Endothelial cell (in vitro differentiated cells): ENCODE data around the gene GALT. TPM values are rescaled to one million over a fixed set of nuclear protein-coding genes. Genes with fewer than 3 reads are reported as not detected.

Experiments used
- DNase-seq: peaks from one replicate; pipeline ENCODE4 v3.0.0; 2021; ENCODE audit warnings: low spot score
- H3K27ac Mint-ChIP-seq: one replicate; pipeline ENCODE4 v1.8.0; 2021; ENCODE audit warnings: mixed read lengths, inconsistent platforms; ENCODE audit not compliant: unreplicated experiment
- H3K27me3 Mint-ChIP-seq: one replicate; pipeline ENCODE4 v1.8.0; 2021; ENCODE audit warnings: mild to moderate bottlenecking, moderate library complexity, mixed read lengths, inconsistent platforms; ENCODE audit not compliant: unreplicated experiment
- H3K36me3 Mint-ChIP-seq: one replicate; pipeline ENCODE4 v1.8.0; 2021; ENCODE audit warnings: mild to moderate bottlenecking, low read depth, mixed read lengths, inconsistent platforms; ENCODE audit not compliant: unreplicated experiment
- H3K4me1 Mint-ChIP-seq: one replicate; pipeline ENCODE4 v1.8.0; 2021; ENCODE audit warnings: mild to moderate bottlenecking, mixed read lengths, inconsistent platforms; ENCODE audit not compliant: unreplicated experiment
- H3K4me3 Mint-ChIP-seq: one replicate; pipeline ENCODE4 v1.8.0; 2021; ENCODE audit warnings: mild to moderate bottlenecking, mixed read lengths, inconsistent platforms; ENCODE audit not compliant: unreplicated experiment
- H3K9me3 Mint-ChIP-seq: one replicate; pipeline ENCODE4 v1.8.0; 2021; ENCODE audit warnings: mixed read lengths, inconsistent platforms; ENCODE audit not compliant: unreplicated experiment
- total RNA-seq: library from RNA; stranded (reverse); fragmentation: NEBNext Ultra II Directional; extraction: Animal tissue kit (Norgen Biotek cat#: 25700); gene quantifications from one replicate; pipeline ENCODE4 v1.2.1, GENCODE V29; 2021; ENCODE audit not compliant: unreplicated experiment
- TF ChIP-seq, protein P1 (sequence below): fragments of 200-600 bp; sonication (generic); IDR thresholded peaks from one replicate; pipeline ENCODE4 v1.5.0; 2021; ENCODE audit warnings: antibody characterized with exemption; ENCODE audit not compliant: unreplicated experiment

GALT gene
- total RNA-seq, 1 donor from 2014 or later: 53.1 TPM

DNA sequence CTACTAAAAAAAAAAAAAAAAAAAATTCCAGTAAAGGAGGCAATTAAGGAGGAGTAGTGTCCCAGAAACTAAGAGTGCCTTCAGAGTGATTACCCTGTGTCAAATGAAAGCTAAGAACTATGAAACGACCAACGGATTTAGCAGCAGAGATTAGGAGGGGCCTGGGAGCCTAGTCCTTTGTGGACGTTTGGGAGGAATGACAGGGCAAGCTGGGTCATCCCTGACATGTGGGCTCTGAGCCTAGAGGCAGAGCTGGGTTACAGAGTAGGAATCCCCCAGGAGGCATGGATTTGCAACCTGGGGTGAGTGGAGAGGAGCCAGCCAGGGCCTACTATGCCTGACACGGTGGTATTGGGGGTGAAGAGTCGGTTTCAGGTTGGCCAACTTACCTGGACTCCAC lies 13.3 kb upstream of the GALT start:
- Mint-ChIP-seq H3K4me1 (peaks cover 19% of the 10 kb centered on the region), H3K27me3 (peaks cover 27% of the 10 kb centered on the region), H3K9me3 (no peaks in the 10 kb centered on the region), H3K4me3 (no peak overlapping the region), H3K27ac (no peak overlapping the region), H3K36me3 (peaks cover 10% of the 10 kb centered on the region)
- TF ChIP-seq, protein P1, sequence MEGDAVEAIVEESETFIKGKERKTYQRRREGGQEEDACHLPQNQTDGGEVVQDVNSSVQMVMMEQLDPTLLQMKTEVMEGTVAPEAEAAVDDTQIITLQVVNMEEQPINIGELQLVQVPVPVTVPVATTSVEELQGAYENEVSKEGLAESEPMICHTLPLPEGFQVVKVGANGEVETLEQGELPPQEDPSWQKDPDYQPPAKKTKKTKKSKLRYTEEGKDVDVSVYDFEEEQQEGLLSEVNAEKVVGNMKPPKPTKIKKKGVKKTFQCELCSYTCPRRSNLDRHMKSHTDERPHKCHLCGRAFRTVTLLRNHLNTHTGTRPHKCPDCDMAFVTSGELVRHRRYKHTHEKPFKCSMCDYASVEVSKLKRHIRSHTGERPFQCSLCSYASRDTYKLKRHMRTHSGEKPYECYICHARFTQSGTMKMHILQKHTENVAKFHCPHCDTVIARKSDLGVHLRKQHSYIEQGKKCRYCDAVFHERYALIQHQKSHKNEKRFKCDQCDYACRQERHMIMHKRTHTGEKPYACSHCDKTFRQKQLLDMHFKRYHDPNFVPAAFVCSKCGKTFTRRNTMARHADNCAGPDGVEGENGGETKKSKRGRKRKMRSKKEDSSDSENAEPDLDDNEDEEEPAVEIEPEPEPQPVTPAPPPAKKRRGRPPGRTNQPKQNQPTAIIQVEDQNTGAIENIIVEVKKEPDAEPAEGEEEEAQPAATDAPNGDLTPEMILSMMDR: no peak
- no peak for DNase-seq

DNA sequence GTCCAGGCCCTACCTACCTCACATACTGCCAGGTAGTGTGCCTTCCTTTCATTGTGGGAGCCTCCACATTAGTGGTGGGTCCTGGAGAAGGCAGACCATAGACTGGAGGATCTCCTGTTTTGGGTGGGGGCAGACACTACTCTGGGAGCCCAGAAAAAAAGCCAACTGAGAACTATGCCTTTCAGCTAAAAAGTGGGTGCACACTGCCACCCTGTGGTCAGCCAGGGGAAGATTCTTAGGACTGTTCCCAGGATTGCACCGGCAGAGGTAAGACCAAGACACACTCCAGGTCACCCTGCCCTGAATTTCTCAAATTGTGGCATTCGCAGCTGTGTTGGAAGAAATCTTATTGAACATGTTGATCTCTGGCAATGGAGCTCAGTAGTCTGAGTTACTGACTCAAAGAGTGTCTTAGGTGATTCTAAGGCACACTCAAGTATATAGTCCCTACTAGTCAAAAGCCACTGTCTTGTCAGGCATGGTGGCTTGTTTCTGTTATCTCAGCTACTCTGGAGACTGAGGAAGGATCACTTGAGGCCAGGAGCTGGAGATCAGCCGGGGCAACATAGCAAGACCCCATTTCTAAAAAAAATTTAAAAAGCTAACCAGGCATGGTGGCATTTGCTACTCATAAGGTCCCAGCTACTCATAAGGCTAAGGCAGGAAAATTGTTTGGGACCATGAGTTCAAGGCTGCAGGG lies 12.5 kb upstream of the GALT start:
- Mint-ChIP-seq H3K36me3 (peaks cover 6% of the 10 kb centered on the region), H3K27ac (peak overlapping the region; percentile 42), H3K27me3 (peaks cover 26% of the 10 kb centered on the region), H3K4me3 (no peak overlapping the region), H3K9me3 (no peaks in the 10 kb centered on the region), H3K4me1 (peaks cover 16% of the 10 kb centered on the region)
- DNase-seq: peak; percentile 83
- TF ChIP-seq, protein P1: peak; percentile 66

DNA sequence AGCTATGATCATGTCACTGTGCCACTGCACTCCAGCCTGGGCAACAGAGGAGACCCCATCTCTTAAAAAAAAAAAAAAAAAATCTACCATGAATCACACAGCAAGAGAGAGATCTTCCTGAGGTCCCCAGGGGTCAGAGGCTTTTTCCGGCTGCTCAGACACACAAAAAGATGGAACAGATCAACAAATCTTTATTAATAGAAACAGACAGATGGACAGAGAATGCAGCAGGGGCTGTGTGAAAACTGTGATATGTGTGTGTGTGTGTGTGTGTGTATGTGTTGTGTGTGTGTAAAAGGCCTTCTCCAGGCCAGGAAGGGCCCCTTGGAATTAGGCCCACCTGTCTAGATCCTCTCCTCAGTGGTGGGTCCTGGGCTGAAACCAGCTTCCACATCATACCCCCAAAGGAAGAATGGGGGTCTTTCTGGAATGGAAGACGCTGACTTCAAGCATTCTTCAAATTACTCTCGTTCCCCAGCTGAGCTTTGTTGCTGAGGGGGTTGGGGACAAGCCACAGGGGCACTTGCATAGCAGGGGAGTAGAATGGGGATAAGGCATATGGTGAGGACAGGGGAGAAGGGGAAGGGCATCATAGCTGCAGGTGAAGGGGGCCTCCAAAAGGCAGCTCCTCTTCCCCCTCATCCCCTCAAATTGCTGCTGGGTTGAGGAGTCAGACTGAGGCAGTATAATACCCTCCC lies 11.8 kb upstream of the GALT start:
- H3K4me3 Mint-ChIP-seq: no peak overlapping the region
- peaks cover 6% of the 10 kb centered on the region for H3K36me3 Mint-ChIP-seq
- peaks cover 11% of the 10 kb centered on the region for H3K4me1 Mint-ChIP-seq
- no peaks in the 10 kb centered on the region for H3K9me3 Mint-ChIP-seq
- H3K27me3 Mint-ChIP-seq: peaks cover 19% of the 10 kb centered on the region
- TF ChIP-seq, protein P1: no peak
- H3K27ac Mint-ChIP-seq: no peak overlapping the region
- DNase-seq: no peak

DNA sequence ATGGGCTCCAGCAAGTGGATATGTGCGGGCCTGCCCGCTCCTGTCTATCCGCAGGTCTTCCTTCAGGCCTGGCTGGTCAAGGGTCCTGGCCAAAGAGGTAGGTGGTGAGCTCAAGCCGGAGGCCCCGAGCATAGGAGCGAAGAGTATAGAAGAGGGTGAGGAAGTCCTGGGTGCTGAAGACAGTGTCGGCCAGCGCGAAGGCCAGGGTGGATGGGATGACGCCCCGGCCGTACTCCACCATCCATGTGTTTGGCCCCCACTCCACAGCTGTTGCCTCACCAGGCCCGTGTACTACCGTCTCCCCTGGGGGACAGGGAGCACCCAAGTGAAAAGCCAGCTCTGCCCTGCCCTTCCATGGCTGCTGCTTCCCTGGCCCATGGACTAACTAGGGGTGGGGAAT lies 10.9 kb upstream of the GALT start:
- H3K4me1 Mint-ChIP-seq: peaks cover 11% of the 10 kb centered on the region
- TF ChIP-seq, protein P1: no peak
- no peaks in the 10 kb centered on the region for H3K9me3 Mint-ChIP-seq
- no peak for DNase-seq
- no peak overlapping the region for H3K4me3 Mint-ChIP-seq
- no peak overlapping the region for H3K27ac Mint-ChIP-seq
- peaks cover 6% of the 10 kb centered on the region for H3K36me3 Mint-ChIP-seq
- peaks cover 15% of the 10 kb centered on the region for H3K27me3 Mint-ChIP-seq

DNA sequence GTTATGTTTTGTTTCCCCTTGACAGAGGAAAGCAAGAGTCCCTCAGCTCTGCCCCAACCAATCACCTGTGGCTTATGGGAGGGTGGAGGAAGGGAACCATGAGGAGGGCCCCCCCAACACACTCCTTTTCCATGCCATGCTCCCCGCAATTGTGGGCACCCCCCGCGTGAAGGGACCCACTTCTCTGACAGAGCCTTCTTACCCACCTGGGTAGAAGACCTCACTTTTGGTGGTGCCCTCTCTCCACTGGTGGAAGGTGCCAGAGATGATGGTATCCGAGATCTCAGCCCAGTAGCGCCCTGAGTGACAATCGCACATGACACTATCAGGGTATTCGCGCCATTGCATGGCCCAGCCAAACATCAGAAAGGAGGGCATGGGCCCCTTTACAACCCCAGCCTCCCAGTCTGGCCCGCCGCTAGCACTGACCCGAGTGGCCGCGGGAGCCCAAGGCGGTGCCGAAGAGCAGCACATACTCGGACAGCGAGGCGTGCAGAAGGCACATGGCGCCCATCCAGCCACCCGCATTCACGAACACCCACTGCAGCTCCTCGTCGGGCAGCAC lies 9.6 kb upstream of the GALT start:
- peaks cover 11% of the 10 kb centered on the region for H3K4me1 Mint-ChIP-seq
- DNase-seq: no peak
- H3K36me3 Mint-ChIP-seq: peaks cover 6% of the 10 kb centered on the region
- no peak overlapping the region for H3K27ac Mint-ChIP-seq
- TF ChIP-seq, protein P1: no peak
- H3K27me3 Mint-ChIP-seq: peaks cover 9% of the 10 kb centered on the region
- no peaks in the 10 kb centered on the region for H3K9me3 Mint-ChIP-seq
- H3K4me3 Mint-ChIP-seq: peak overlapping the region; percentile 85
